ENCODE data around the gene RNF31.
A peak's percentile ranks its signal among the peaks of the same experiment; 100 is the strongest.

DNA sequence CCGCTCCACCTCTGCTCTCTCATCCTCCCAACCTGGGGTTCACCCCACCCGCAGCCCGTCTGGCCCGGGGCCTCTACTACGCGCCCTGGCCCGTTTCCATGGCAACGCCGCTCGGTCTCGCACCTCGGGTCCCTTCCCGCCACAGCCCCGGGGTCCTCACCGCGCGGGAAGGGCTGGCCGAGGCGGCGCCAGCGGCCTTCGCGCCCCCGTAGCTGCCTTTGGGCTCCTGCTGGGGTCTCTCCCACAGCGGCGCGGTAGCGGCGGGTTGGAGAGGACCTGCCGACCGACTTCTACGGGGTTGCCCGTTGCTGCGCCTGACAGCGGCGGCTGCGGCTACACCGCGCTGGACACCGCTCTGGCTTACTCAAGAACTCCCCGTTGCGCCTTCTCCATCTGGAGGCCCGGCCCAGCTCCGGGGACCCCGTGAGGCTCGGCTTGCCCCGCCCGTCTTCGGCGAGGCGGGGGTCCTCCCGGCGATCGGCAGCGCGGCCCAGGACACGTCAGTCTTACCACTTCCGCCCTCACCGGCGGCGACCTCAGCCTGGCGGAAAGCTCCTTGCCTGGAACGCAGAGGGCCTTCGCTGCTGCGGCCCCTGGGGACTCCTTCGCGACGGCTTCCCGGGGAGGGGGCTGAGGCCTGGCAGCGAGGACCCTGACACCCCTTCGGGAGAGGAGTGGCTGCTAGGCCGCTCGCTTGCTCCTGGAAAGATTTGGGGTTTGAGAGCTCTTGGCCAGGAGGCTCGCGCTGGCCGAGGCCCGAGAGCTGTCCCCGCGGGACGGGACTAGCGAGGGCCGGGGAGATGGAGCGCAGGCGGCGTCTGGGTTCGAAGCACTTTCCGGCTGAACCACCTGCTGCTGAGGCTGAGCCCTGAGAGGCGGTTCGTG is 48.1 kb downstream of the RNF31 start, which contains the start of gene TM9SF1:
- TF ChIP-seq, protein P1, sequence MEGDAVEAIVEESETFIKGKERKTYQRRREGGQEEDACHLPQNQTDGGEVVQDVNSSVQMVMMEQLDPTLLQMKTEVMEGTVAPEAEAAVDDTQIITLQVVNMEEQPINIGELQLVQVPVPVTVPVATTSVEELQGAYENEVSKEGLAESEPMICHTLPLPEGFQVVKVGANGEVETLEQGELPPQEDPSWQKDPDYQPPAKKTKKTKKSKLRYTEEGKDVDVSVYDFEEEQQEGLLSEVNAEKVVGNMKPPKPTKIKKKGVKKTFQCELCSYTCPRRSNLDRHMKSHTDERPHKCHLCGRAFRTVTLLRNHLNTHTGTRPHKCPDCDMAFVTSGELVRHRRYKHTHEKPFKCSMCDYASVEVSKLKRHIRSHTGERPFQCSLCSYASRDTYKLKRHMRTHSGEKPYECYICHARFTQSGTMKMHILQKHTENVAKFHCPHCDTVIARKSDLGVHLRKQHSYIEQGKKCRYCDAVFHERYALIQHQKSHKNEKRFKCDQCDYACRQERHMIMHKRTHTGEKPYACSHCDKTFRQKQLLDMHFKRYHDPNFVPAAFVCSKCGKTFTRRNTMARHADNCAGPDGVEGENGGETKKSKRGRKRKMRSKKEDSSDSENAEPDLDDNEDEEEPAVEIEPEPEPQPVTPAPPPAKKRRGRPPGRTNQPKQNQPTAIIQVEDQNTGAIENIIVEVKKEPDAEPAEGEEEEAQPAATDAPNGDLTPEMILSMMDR (IDR thresholded peaks at IDR 0.05; ENCODE audit: insufficient read depth, low read length) = no peak
- TF ChIP-seq, protein P2, sequence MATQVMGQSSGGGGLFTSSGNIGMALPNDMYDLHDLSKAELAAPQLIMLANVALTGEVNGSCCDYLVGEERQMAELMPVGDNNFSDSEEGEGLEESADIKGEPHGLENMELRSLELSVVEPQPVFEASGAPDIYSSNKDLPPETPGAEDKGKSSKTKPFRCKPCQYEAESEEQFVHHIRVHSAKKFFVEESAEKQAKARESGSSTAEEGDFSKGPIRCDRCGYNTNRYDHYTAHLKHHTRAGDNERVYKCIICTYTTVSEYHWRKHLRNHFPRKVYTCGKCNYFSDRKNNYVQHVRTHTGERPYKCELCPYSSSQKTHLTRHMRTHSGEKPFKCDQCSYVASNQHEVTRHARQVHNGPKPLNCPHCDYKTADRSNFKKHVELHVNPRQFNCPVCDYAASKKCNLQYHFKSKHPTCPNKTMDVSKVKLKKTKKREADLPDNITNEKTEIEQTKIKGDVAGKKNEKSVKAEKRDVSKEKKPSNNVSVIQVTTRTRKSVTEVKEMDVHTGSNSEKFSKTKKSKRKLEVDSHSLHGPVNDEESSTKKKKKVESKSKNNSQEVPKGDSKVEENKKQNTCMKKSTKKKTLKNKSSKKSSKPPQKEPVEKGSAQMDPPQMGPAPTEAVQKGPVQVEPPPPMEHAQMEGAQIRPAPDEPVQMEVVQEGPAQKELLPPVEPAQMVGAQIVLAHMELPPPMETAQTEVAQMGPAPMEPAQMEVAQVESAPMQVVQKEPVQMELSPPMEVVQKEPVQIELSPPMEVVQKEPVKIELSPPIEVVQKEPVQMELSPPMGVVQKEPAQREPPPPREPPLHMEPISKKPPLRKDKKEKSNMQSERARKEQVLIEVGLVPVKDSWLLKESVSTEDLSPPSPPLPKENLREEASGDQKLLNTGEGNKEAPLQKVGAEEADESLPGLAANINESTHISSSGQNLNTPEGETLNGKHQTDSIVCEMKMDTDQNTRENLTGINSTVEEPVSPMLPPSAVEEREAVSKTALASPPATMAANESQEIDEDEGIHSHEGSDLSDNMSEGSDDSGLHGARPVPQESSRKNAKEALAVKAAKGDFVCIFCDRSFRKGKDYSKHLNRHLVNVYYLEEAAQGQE (IDR thresholded peaks at IDR 0.05; ENCODE audit: insufficient replicate concordance, low read depth) = peak; percentile 51
- TF ChIP-seq POLR2AphosphoS5 (IDR thresholded peaks at IDR 0.05; ENCODE audit: low read depth) (peak; percentile 85), GABPA (IDR thresholded peaks at IDR 0.05; ENCODE audit: low read depth) (peak; percentile 81)

Data from HL-60 (cell line).